GM12878 (cell line): ENCODE results near the gene C1orf50. TPM values are rescaled to one million over a fixed set of nuclear protein-coding genes. Genes with fewer than 3 reads are reported as not detected.

ENCODE experiments used
- ATAC-seq: fragments of 200-7000 bp; cut with Tn5 transposase; 3 replicates; pipeline ENCODE4 v1.9.1; 2020; ENCODE audit warnings: mild to moderate bottlenecking, moderate library complexity
- BruUV-seq: library from RNA; stranded (reverse); fragments of 400-500 nt; replicated peaks from 2 replicates; lab custom pipeline; 2021; lab: Mats Ljungman, UMichigan
- CTCF ChIA-PET: fragments of 300-600 bp; sonication (Branson Sonifier 250); formaldehyde crosslinking; extraction: SDS; loops from one replicate; lab custom pipeline; 2021; ENCODE audit warnings: inconsistent platforms; lab: Yijun Ruan, JAX
- POLR2A ChIA-PET: fragments of 350-600 bp; formaldehyde crosslinking; extraction: SDS; loops from one replicate; lab custom pipeline; 2021; ENCODE audit warnings: inconsistent platforms; lab: Charles Lee
- RAD21 ChIA-PET: fragments of 300-600 bp; sonication (Branson Sonifier 250); formaldehyde crosslinking; loops from one replicate; lab custom pipeline; 2023; ENCODE audit warnings: antibody characterized with exemption; ENCODE audit not compliant: unreplicated experiment; lab: Charles Lee
- SMC1A ChIA-PET: fragments of 300-600 bp; sonication (Branson Sonifier 250); formaldehyde crosslinking; loops from one replicate; lab custom pipeline; 2023; ENCODE audit not compliant: unreplicated experiment, uncharacterized antibody; lab: Charles Lee
- DNase-seq: peaks from one replicate; pipeline ENCODE4 v3.0.0-alpha.2; 2011; ENCODE audit warnings: low read depth, low spot score
- FAIRE-seq: peaks from 3 replicates; lab custom pipeline; 2011; peaks lifted over from hg19 to GRCh38; lab: Jason Lieb, UNC
- H2AFZ ChIP-seq: 2 replicates; pipeline ENCODE4 v1.6.0; 2011; ENCODE audit warnings: low read depth, low read length, control low read depth; ENCODE audit not compliant: control insufficient read depth
- H3K27ac ChIP-seq: 2 replicates; pipeline ENCODE4 v1.5.1; 2011; ENCODE audit warnings: control low read depth; ENCODE audit not compliant: control insufficient read depth, insufficient read depth
- H3K27me3 ChIP-seq, 2 experiments: replicated peaks in 1 of 2; 2 replicates each; pipeline versions ENCODE4 v1.6.0 to v1.6.1; 2011; ENCODE audit warnings: low read length in 1 of 2; ENCODE audit not compliant: control insufficient read depth in 2 of 2, insufficient read depth in 2 of 2
- H3K36me3 ChIP-seq, 2 experiments: 2 replicates each; pipeline ENCODE4 v1.5.1; 2011; ENCODE audit warnings: low read length in 1 of 2; ENCODE audit not compliant: control insufficient read depth in 2 of 2, insufficient read depth in 2 of 2
- H3K4me1 ChIP-seq: 2 replicates; pipeline ENCODE4 v1.6.1; 2011; ENCODE audit warnings: mild to moderate bottlenecking, low read length, moderate library complexity, mixed read lengths; ENCODE audit not compliant: control insufficient read depth, insufficient read depth
- H3K4me2 ChIP-seq: 2 replicates; pipeline ENCODE4 v1.6.0; 2011; ENCODE audit warnings: control low read depth; ENCODE audit not compliant: control insufficient read depth, insufficient read depth
- H3K4me3 ChIP-seq: fragments of 200-600 bp; sonication (generic); 2 replicates; pipeline ENCODE4 v1.5.1; 2016
- H3K79me2 ChIP-seq: 2 replicates; pipeline ENCODE4 v1.6.0; 2011; ENCODE audit warnings: low read length; ENCODE audit not compliant: control insufficient read depth, insufficient read depth
- H3K9ac ChIP-seq: 2 replicates; pipeline ENCODE4 v1.8.0; 2011; ENCODE audit warnings: low read length, control low read depth, mixed read lengths; ENCODE audit not compliant: control insufficient read depth, insufficient read depth
- H3K9me3 ChIP-seq: replicated peaks from 3 replicates; pipeline ENCODE4 v1.5.1; 2011; ENCODE audit warnings: mild to moderate bottlenecking, low read length; ENCODE audit not compliant: control insufficient read depth, insufficient read depth
- H4K20me1 ChIP-seq: 2 replicates; pipeline ENCODE4 v1.6.0; 2011; ENCODE audit not compliant: control insufficient read depth, insufficient read depth
- BCL11A ChIP-seq: IDR thresholded peaks from 2 replicates; pipeline ENCODE4 v1.6.1; 2011; ENCODE audit warnings: low read depth, low read length
- BHLHE40 ChIP-seq, 2 experiments: fragments of 450-650 bp in 1 of 2; IDR thresholded peaks; 2 replicates each; pipeline ENCODE4 v1.6.1; 2011 to 2017; ENCODE audit warnings: low read depth in 2 of 2, borderline replicate concordance in 1 of 2, improper control_type of control experiment in 1 of 2, low read length in 1 of 2, mild to moderate bottlenecking in 1 of 2
- CBFB ChIP-seq: IDR thresholded peaks from 2 replicates; pipeline ENCODE4 v1.6.1; 2016; ENCODE audit warnings: antibody characterized with exemption, low read depth
- LARP7 ChIP-seq: fragments of 450-650 bp; IDR thresholded peaks from 2 replicates; pipeline ENCODE4 v1.6.1; 2017; ENCODE audit warnings: mild to moderate bottlenecking
- MTA2 ChIP-seq: fragments of 450-650 bp; IDR thresholded peaks from 2 replicates; pipeline ENCODE4 v1.6.1; 2016; ENCODE audit warnings: low read depth, mild to moderate bottlenecking, moderate library complexity
- RELA ChIP-seq: fragments of 450-650 bp; IDR thresholded peaks from 2 replicates; pipeline ENCODE4 v1.8.0; 2014; ENCODE audit warnings: borderline replicate concordance; ENCODE audit not compliant: partially characterized antibody
- SRF ChIP-seq, 2 experiments: IDR thresholded peaks; 2 replicates each; pipeline ENCODE4 v1.6.1; 2011; ENCODE audit warnings: low read depth in 2 of 2, low read length in 2 of 2, mild to moderate bottlenecking in 1 of 2, moderate library complexity in 1 of 2
- STAT1 ChIP-seq: fragments of 450-650 bp; conservative IDR thresholded peaks from 2 replicates; pipeline ENCODE4 v1.6.1; 2014; ENCODE audit warnings: antibody characterized with exemption, mild to moderate bottlenecking
- TAF1 ChIP-seq: IDR thresholded peaks from 2 replicates; pipeline ENCODE4 v1.6.1; 2011; ENCODE audit warnings: mild to moderate bottlenecking, low read depth, low read length, borderline replicate concordance
- TCF12 ChIP-seq: IDR thresholded peaks from 2 replicates; pipeline ENCODE4 v1.6.1; 2011; ENCODE audit warnings: low read depth, mild to moderate bottlenecking, low read length
- TCF7 ChIP-seq: IDR thresholded peaks from 2 replicates; pipeline ENCODE4 v1.6.1; 2014; ENCODE audit warnings: antibody characterized with exemption, borderline replicate concordance
- ZNF24 ChIP-seq: fragments of 450-650 bp; IDR thresholded peaks from 2 replicates; pipeline ENCODE4 v1.6.1; 2017; ENCODE audit warnings: antibody characterized with exemption, mild to moderate bottlenecking
- ZNF622 ChIP-seq: fragments of 450-650 bp; IDR thresholded peaks from 2 replicates; pipeline ENCODE4 v1.6.1; 2017; ENCODE audit warnings: mild to moderate bottlenecking, inconsistent platforms
- WGBS: methylation state at CpG from one replicate; pipeline ENCODE4 v1.1.6; 2016; ENCODE audit warnings: low lambda C conversion rate; ENCODE audit not compliant: insufficient replicate concordance, insufficient coverage; ENCODE audit errors: missing lambda C conversion rate; 5-methylcytosine and 5-hydroxymethylcytosine counted together
- in situ Hi-C: fragments of 300-500 bp; cut with MboI; formaldehyde crosslinking; loops from 9 replicates; pipeline ENCODE4 v1.14.3; 2018; ENCODE audit warnings: mixed read lengths
- intact Hi-C: fragments of 100-400 bp; cut with micrococcal nuclease; formaldehyde crosslinking; loops from one replicate; pipeline ENCODE4 v1.14.2; 2022; ENCODE audit not compliant: unreplicated experiment
- polyA plus RNA-seq, 11 experiments: library from polyadenylated mRNA; depleted of rRNA in 4 of 11; unstranded in 6 of 11; stranded (reverse) in 5 of 11; fragments of >200 nt; fragmentation: Nextera tagmentation in 4 of 11; fragmentation: Illumina TruSeq in 1 of 11; extraction: Ambion mirVana in 4 of 11; extraction: Trizol in 1 of 11; gene quantifications; 1 replicate in 1 of 11; 2 replicates in 10 of 11; pipeline versions ENCODE4 v1.2.1 to v1.2.3, GENCODE V29; 2011 to 2016; ENCODE audit warnings: inconsistent platforms in 2 of 11, missing spikeins in 2 of 11, low read depth in 1 of 11
- total RNA-seq, 4 experiments: library from RNA; depleted of rRNA in 3 of 4; stranded (reverse); fragments of >200 nt in 3 of 4; fragmentation: Illumina TruSeq in 1 of 4; extraction: Trizol in 1 of 4; gene quantifications; 2 replicates each; pipeline versions ENCODE4 v1.2.1 to v1.2.3, GENCODE V29; 2013 to 2021
- TF ChIP-seq, protein P1 (sequence below): fragments of 450-650 bp; formaldehyde crosslinking; IDR thresholded peaks from 2 replicates; pipeline ENCODE4 v1.4.0; 2020; ENCODE audit warnings: mild to moderate bottlenecking, moderate library complexity

Gene C1orf50
- total and polyA plus RNA-seq, 10 of the 15 experiments (the other 5 are each of a cell fraction or from before 2014, with no cell fraction given), result 1.2 to 10.7 (median 6.7) TPM

DNA sequence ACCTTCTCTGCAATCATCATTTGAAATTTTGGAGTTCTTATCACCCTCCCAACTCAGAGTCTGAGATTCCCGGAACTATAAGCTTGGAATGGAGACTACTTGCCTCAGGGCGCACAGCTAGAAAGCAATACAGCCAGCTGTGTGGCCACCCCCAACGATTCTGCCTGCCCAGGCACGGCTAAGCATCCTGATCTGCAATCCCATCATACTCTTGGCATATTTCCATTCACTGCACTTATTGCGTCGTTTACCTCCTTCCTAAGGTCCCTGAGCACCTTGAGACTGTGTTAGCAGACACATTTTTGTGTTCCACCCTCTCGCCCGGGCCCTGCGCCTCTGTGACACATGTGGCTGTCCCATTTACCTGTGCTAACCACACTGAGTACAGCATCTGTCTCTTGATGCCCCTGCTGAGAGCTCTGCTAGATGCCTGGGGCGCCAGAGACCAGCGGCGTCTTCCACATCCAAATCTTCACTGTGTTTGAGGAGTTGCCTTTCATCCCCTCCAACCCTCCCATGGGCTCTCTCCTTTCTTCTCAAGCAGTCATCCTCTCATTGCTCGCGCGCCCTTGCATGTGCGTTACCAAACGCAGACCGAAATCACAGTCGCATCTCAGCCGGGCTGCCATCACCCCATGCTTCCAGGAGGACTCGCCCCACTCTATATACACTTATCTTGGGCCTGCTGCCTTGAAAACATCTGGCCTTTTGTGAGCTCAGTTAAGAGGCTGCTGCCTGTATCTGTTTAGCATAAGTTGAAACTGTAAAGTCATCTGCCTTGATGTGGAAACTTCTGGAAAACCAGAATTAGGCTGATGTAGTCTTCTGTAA is 23.5 kb upstream of the C1orf50 start (continued):
- TF ChIP-seq LARP7, result no peak
- TF ChIP-seq, protein P1, sequence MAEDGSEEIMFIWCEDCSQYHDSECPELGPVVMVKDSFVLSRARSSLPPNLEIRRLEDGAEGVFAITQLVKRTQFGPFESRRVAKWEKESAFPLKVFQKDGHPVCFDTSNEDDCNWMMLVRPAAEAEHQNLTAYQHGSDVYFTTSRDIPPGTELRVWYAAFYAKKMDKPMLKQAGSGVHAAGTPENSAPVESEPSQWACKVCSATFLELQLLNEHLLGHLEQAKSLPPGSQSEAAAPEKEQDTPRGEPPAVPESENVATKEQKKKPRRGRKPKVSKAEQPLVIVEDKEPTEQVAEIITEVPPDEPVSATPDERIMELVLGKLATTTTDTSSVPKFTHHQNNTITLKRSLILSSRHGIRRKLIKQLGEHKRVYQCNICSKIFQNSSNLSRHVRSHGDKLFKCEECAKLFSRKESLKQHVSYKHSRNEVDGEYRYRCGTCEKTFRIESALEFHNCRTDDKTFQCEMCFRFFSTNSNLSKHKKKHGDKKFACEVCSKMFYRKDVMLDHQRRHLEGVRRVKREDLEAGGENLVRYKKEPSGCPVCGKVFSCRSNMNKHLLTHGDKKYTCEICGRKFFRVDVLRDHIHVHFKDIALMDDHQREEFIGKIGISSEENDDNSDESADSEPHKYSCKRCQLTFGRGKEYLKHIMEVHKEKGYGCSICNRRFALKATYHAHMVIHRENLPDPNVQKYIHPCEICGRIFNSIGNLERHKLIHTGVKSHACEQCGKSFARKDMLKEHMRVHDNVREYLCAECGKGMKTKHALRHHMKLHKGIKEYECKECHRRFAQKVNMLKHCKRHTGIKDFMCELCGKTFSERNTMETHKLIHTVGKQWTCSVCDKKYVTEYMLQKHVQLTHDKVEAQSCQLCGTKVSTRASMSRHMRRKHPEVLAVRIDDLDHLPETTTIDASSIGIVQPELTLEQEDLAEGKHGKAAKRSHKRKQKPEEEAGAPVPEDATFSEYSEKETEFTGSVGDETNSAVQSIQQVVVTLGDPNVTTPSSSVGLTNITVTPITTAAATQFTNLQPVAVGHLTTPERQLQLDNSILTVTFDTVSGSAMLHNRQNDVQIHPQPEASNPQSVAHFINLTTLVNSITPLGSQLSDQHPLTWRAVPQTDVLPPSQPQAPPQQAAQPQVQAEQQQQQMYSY (CRISPR knock-in tag), result no peak
- TF ChIP-seq BCL11A, result no peak
- TF ChIP-seq SRF (IDR thresholded peaks at IDR 0.05; ENCODE audit: low read depth in 2 of 2, low read length in 2 of 2), result no peak

DNA sequence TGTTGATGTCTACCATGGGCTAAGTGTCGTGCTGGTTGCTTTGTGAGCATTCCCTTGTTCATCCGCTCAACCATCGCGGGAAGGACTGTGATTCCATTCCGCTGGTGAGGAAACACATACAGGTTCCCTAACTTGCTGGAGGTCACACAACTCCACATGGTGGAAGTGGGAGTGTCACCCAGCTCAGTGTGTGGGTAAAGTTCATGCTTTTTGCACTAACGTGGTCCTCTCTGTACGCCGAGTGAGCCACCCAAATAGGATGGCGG is 23.0 kb upstream of the C1orf50 start:
- Histone ChIP-seq H3K27me3 (no peaks in the 10 kb centered on the region), H3K9me3 (no peaks in the 10 kb centered on the region), H4K20me1 (no peaks in the 10 kb centered on the region)
- FAIRE-seq (no peak), DNase-seq (no peak), ATAC-seq (no peak)
- BruUV-seq, result no TSS peak
- TF ChIP-seq STAT1 (no peak), TCF7 (no peak), MTA2 (no peak), BHLHE40 (IDR thresholded peaks at IDR 0.05; ENCODE audit: borderline replicate concordance in 1 of 2, low read depth in 2 of 2, low read length in 1 of 2) (no peak), TAF1 (no peak), RELA (no peak), ZNF24 (no peak), ZNF622 (no peak), CBFB (no peak), TCF12 (no peak)
- TF ChIP-seq, all 136 proteins: peak for 0
- H3K9ac ChIP-seq, result no peak overlapping the region
- peaks cover 2 to 6% of the 10 kb centered on the region in 2 experiments; a peak in 3 of 4 replicates for H3K36me3 ChIP-seq
- no peaks in the 10 kb centered on the region for H3K4me1 ChIP-seq
- no peak overlapping the region for H3K4me3 ChIP-seq
- no peak overlapping the region for H2AFZ ChIP-seq
- ChIA-PET POLR2A (no interaction called here), CTCF (interaction anchor here (1.8 kb wide), 1 partner anchor 399 kb away, joined by 6 read pairs; no protein-coding TSS in a partner anchor), RAD21 (no interaction called here), SMC1A (no interaction called here)
- intact Hi-C loops, result no loop called here
- no peaks in the 10 kb centered on the region for H3K79me2 ChIP-seq
- H3K27ac ChIP-seq, result no peak overlapping the region
- WGBS, result 94% methylated on average over 9 of the region's 9 CpGs
- no peak overlapping the region for H3K4me2 ChIP-seq
- in situ Hi-C loops, result no loop called here
